Central memory CD4-positive, alpha-beta T cell (primary cell): ENCODE results near the gene SPRYD4.
"Not testable (repeated sequence)": the region's sequence is repeated elsewhere in the genome, so short reads cannot be mapped to it uniquely, and the experiment has no call there.

Experiments used
- DNase-seq: peaks from one replicate; pipeline ENCODE4 v3.0.0; 2022

Gene SPRYD4

DNA sequence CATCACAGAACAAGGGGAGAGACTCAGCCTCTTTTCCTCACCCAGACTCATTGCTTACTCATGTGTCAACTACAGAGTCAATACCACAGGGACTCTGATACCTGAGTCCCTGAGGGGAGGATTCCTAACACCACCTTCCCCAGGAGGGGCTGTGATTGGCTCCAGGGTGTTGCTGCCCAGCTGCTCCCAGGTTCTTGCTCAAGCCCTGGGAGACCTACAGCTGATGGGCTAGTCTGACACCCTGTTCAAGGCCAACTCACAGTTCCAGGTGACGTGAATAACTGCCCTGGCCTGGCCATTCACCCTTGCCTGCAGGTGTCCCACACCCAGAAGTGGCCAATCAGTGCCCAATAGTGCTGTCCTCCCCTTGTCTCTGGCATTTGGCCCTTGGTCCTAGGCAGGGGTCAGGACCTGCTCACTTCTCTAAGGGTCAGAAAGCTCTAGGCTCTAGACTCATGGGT lies 8.6 kb downstream of the SPRYD4 start:
- no peak for DNase-seq

DNA sequence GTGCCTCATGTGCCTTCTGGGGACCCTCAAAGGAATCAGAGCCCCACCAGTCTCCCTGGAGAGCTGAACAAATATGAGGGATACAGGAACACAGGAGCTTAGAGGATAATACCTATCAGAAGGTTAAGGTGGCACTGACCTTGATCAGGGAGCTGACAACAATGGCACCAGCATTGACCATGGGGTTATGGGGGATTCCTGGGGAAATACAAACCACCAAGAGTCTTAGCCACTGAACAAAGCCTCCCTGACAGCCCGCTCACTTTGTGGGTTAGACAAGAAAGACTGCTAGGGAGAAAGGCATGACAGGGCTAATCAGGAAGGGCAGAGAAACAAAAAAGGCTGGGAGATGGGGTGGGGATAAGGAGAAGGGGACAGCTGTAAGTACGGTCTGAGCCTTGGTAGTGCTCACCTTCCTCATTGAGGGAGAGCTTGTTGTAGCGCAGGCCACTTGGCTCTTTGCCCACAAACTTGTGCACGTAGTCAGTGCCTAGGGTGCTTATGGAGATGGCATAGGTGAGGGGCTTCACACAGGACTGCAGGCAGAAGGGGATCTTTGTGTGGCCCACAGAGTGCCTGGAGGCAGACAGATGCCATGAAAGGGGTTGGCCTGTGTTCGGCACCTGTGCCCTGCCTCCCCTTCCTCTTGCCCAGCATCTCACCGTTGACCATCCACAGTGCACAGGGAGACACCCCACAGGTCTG lies 9.3 kb downstream of the SPRYD4 start:
- DNase-seq = no peak

DNA sequence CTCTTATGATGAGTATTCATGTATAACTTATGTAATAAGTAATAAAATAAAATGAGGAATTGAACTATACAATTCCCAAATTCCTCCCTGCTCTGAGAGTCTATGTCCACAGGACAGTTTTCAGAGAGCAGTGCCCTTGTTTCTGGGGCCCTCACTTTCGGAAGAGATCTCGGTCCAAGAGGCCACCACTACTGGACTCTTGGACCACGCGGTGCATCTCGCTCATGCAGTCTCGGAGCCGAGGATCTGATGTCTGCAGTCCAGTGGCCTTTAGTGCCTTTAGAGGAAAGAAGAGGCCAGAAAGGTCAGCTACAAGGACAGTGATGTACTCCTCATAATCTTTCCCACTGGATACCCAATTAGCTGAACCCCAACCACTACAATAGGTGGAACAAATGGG lies 11.2 kb downstream of the SPRYD4 start:
- no peak for DNase-seq

DNA sequence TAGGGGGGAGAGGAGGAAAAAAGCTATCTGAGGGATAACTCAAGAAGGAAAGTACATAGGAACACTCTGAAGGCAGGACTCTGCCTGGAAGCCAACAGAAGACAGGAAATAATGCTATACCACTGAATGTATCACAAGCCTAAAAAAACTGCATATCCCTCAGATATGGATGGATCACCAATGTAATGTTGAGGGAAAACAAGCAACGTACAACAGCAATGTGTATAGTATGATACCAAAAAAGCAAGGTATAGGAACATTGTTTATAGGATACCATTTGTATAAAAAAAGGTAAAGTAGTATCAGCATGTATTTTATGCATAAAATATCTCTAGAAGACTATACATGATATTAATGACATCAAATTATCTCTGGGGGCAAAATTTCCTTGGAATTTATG lies 16.2 kb downstream of the SPRYD4 start:
- DNase-seq = no peak

DNA sequence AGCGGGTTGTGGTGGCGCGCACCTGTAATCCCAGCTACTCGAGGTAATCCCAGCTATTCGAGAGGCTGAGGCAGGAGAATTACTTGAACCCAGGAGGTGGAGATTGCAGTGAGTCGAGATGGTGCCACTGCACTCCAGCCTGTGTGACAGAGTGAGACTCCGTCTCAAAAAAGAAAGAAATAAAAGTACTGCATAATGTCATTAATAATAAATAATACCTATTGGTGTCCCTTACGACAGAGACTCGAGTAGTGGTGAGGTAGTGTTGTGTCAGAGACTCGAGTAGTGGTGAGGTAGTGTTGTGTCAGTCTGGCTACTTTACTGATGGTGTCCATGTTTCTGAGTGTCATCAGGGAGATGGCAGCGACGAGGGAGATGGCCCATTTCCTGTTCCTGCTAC lies 18.3 kb downstream of the SPRYD4 start:
- no peak for DNase-seq

DNA sequence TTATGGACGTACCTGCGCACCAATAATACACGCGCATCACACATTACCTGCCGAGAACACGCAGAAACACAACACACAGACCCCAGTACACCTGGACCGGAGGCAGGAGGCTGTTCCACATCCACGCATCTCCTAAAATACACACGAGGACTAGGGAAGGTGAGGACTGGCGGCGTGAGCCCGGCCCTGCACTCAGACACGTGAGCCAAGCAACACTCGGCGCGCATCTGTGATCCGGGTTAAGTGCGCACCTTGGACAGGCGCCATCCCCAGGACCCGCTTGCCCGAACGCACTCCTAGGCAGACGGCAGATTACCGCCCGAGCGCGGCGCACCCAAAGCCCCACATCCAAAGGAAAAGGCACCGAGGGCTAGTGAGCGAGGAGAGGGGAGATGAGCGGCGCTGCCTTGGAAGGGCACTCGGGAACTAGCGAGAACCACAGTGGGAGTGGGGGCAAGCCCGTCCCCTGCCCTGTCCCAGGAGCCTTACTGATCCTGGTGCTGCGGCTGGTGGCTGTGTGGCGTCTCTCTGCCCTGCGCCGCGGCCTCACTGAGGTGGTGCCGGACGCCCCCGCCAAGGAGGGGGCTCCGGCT lies 19.2 kb downstream of the SPRYD4 start:
- DNase-seq = peak; percentile 17

DNA sequence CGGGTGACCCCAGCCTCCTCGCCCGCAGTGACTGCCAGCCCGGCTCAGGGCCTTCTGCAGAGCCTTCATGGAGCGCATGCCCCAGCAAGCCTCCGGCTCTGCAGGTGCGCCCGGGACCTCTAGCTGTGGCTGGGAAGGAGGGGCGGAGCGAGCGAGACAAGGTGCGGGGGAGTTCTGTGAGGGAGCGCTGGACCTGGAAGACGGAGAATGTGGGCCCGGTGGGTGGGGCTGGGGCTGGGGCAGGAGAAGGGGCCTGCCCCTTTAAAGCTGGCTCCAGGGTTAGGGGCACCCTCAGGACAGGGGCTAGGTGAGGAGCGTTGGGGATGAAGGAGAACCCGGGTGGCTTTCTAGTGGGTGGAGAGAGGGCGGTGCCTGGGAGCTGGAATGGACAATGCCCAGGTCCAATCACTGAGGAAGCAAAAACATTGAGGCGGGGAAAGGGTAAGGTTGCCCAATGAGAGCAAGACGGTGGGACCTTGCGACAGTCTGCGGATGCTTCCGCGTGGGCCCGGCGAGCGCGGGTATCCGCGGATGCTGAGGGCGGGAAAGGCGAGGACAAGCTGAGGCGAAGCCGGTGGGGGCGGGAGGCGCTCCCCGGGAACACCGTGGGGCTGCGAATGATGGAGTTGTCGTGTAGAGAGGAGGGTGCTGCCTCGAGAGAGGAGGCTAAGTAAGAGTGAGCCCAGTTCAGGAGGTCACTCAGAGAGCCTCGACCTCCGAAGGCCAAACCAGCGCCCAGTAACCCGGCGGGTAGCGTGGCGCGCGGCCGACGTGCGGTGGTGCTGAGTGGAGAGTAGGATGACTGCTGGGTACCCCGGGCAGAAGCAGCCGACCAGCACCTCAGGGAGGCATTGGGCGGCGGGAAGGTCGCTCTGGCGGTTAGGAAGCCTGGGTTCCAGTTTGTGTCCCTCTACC lies 19.9 kb downstream of the SPRYD4 start, which contains the start of gene GLS2:
GLS2 (minus strand) TSS at position 121 of the 915 bp plus-strand sequence; CDS start at position 78, 43 bp downstream.
- DNase-seq = peak; percentile 79

DNA sequence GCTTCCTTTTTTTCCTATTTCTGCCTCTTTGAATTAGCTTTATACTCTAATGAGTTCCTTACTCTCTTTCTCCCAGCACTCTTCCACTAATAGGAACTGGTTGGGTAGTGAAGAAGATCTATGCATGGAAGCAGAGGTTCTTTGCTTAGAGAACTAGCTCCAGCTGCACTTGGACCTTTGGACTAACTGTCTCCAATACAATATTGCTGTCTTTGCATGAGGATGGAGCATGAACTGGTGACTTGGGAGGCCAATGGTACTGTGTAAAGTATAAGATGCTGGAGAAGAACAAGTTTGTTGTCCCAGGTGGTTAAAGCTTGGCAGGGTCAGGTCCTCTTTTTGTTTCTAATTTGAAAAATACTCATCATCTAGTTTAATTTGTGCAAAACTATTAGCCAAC lies 22.0 kb downstream of the SPRYD4 start:
- no peak for DNase-seq

DNA sequence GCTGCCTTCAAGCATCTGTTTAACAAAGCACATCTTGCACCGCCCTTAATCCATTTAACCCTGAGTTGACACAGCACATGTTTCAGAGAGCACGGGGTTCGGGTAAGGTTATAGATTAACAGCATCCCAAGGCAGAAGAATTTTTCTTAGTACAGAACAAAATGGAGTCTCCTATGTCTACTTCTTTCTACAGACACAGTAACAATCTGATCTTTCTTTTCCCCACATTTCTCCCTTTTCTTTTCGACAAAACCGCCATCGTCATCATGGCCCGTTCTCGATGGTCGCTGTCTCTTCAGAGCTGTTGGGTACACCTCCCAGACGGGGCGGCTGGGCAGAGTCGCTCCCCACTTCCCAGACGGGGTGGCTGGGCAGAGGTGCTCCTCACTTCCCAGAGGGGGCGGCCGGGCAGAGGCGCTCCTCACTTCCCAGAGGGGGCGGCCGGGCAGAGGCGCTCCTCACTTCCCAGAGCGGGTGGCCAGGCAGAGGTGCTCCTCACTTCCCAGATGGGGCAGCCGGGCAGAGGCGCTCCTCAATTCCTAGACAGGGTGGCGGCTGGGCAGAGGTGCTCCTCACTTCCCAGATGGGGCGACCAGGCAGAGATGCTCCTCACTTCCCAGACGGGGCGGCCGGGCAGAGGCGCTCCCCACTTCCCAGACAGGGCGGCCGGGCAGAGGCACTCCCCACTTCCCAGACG lies 25.2 kb downstream of the SPRYD4 start:
- DNase-seq = not testable (repeated sequence)

DNA sequence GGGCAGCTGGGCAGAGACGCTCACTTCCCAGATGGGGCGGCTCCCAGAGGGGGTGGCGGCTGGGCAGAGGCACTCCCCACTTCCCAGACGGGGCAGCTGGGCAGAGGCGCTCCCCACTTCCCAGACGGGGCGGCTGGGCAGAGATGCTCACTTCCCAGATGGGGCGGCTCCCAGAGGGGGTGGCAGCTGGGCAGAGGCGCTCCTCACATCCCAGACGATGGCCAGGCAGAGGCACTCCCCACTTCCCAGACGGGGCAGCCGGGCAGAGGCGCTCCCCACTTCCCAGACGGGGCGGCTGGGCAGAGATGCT lies 25.7 kb downstream of the SPRYD4 start:
- DNase-seq = not testable (repeated sequence)

DNA sequence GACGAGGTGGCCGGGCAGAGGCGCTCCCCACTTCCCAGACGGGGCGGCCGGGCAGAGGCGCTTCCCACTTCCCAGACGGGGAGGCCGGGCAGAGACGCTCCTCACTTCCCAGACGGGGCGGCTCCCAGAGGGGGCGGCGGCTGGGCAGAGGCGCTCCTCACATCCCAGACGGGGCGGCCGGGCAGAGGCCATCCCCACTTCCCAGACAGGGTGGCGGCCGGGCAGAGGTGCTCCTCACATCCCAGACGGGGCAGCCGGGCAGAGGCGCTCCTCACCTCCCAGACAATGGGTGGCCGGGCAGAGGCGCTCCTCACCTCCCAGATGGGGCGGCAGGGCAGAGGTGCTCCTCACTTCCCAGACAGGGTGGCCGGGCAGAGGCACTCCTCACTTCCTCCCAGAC lies 26.1 kb downstream of the SPRYD4 start:
- not testable (repeated sequence) for DNase-seq

DNA sequence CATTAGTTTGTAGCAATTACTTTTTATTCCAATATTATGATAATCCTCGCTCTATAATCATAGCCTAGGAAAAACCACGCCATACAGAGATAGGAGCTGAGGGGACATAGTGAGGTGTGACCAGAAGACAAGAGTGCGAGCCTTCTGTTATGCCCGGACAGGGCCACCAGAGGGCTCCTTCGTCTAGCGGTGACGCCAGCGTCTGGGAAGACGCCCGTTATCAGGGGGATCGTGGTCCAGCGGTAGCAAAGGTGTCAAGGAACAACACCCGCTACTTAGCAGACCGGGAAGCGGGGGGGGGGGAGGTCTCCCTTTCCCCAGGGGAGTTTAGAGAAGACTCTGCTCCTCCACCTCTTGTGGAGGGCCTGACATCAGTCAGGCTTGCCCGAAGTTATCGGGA lies 28.3 kb downstream of the SPRYD4 start:
- peak; percentile 9 for DNase-seq

DNA sequence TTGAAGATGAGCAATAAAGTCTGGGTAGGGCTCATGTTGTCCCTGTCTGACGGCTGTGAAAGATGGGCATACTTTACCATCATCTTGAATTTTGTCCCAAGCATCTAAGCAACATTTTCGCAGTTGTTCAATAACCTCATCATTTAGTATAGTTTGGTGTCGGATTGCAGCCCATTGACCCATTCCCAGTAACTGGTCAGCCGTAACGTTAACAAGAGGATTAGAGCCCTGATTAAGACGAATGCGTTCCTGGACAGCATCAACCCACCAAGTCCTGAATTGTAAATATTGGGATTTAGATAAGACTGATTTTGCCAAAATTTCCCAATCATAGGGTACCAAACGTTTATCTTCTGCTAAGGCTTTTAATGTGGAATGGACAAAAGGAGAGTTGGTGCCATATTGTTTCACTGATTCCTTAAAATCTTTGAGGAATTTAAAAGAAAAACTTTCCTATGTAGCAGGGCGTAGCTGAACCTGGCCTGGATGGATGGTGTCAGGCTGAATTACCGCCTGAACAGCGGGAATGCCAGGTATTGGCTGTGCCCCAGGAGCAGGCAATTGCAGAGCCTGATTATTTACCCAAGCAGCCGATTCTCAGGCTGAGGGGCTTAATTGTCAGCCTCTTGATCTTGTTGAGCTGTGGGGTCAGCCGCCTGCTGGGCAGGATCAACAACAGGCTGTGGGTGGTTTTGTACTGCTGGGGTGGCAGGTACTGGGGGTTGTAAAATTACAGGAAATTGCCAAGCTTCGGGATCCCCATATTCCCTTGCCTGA lies 29.9 kb downstream of the SPRYD4 start:
- DNase-seq = not testable (repeated sequence)

DNA sequence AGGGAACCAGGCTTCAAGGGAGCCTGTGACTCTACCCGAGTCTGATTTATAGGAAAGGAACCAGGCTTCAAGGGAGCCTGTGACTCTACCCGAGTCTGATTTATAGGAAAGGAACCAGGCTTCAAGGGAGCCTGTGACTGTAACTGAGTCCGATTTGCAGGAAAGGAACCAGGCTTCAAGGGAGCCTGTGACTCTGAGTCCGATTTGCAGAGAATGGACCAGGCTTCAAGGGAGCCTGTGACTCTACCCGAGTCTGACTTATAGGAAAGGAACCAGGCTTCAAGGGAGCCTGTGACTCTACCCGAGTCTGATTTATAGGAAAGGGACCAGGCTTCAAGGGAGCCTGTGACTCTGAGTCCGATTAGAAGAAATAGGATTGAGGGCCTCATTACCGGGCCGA lies 31.1 kb downstream of the SPRYD4 start:
- not testable (repeated sequence) for DNase-seq

DNA sequence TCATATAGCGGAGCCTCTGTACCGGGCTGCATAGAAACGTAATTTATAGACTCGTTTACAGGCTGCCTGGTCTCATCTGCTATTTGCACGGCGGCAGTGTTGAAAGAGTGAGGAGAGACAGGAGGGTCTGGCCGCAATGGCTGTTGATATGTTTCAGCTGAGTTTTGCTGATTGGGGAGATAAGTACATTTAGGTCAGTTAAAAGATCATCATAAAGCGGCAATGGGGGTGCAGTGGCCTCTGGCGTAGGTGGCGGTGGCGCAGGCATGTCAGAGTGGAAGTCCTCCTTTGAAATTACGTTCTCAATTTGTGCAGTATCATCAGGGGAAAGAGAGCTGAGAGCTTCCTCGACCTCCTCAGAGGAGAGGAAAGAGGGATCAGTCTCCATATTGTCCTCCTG lies 31.5 kb downstream of the SPRYD4 start:
- not testable (repeated sequence) for DNase-seq

DNA sequence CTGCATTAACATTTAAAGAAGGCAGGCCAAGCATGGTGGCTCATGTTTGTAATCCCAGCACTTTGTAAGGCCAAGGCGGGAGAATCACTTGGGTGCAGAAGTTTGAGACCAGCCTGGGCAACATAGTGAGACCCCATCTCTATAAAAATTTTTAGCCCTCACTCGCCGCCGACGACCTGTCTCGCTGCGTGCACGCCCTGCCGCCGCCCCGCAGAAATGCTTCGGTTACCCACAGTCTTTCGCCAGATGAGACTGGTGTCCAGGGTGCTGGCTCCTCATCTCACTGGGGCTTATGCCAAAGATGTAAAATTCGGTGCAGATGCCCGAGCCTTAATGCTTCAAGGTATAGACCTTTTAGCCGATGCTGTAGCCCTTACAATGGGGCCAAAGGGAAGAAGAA lies 42.4 kb downstream of the SPRYD4 start:
- no peak for DNase-seq

DNA sequence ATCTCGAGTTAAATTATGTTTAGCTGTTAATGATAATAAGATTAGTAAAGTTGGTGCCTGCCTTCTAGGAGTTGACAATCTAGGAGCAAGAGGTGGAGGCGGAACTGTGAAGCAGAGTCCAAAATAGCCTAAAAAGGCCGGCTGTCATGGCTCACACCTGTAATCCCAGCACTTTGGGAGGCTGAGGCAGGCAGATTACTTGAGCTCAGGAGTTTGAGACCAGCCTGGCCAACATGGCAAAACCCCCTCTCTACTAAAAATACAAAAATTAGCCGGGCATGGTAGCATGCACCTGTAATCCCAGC lies 45.6 kb downstream of the SPRYD4 start:
- DNase-seq = not testable (repeated sequence)

DNA sequence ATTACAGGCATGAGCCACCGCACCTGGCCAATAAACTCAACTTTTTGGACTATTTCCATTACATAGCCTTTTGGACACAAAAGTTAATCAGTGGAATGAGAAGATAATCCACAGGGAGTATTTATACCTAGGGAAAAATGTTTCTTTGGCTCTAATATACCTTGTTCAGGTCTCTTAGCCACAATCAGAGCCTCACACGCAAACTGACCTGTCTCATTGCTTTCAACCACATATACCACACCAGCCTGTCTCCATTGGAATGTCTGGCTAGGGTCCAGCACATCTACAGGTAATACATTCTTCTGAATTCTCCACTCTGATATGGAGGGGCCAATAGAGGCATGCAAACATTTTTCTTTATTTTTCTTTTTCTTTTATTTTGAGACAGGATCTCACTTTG lies 49.5 kb downstream of the SPRYD4 start:
- no peak for DNase-seq

DNA sequence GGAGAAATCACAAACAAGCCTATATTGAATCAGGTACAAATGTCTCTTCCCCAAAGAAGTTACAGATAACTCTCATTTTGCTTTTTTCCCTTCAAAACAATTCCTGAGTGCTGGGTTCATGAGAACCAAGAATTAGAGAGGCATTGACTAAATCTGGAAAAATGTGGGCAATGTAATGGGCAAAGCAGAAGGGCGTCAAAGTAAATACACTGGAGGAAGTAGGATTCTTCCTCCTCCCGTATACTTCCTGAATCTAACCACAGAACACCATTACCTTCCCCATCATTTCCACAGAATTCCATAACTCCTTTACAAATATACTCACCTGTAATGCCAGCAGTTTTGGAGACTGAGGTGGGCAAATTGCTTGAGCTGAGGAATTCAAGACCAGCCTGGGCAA lies 50.2 kb downstream of the SPRYD4 start:
- no peak for DNase-seq

DNA sequence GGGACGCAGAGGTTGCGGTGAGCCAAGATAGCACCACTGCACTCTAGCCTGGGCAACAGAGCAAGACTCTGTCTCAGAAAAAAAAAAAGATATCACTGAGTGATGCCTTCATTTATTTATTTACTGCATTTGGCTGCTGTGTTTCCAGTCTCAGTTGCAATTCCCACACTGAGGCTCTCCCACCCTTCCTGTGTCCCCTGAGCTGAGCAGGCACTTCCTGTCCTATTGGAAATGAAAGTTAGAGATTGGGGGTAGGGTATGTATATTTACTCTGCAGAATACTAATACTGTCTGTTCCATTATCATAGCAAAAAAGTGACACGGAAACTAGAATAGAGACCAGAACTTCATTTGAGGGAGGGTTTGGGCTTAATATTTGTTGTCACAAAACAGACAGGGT lies 51.7 kb downstream of the SPRYD4 start:
- no peak for DNase-seq

DNA sequence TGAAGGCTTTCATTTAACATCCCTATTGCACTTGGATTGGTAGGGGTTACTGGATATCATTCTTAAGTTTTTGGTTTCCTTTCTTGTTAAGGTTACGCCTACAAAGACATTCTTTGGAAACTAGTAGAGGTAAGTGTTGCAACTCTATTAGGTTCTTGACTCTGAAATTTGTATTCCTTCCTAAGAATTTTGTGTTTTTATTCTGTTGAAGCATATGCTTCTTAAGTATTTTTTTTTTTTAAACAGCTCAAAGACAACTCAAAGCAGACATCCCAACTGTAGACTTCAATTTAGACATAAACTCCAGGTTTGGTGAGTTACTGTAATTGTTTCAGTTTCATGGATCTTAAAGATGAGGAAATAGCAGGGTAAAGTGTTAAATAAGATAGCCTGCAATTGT lies 52.1 kb downstream of the SPRYD4 start:
- DNase-seq = no peak

DNA sequence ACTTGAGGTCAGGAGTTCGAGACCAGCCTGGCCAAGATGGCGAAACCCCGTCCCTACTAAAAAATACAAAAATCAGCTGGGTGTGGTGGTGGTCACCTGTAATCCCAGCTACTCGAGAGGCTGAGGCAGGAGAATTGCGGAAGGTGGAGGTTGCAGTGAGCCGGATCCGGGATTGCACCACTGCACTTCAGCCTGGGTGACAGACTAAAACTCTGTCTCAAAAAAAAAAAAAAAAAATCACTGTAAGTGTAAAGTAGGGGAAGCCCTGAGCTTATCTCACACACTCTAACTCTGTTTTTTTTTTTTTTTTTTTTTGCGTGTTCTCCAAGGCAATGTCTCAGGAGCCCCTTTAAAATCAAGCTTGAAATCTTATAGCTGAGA lies 52.8 kb downstream of the SPRYD4 start:
- no peak for DNase-seq
